Stimulated activated CD8-positive, alpha-beta memory T cell treated with anti-CD3 and anti-CD28 coated beads, Interleukin-7, amount 100 ng/mL, for 24 hours (primary cell): ENCODE measurements around the gene PHGDH.
A peak's percentile ranks its signal among the peaks of the same experiment; 100 is the strongest.

ENCODE experiments used
- DNase-seq: peaks from one replicate; pipeline ENCODE4 v3.0.0-alpha.2; 2020; ENCODE audit warnings: low read depth

Gene PHGDH

DNA sequence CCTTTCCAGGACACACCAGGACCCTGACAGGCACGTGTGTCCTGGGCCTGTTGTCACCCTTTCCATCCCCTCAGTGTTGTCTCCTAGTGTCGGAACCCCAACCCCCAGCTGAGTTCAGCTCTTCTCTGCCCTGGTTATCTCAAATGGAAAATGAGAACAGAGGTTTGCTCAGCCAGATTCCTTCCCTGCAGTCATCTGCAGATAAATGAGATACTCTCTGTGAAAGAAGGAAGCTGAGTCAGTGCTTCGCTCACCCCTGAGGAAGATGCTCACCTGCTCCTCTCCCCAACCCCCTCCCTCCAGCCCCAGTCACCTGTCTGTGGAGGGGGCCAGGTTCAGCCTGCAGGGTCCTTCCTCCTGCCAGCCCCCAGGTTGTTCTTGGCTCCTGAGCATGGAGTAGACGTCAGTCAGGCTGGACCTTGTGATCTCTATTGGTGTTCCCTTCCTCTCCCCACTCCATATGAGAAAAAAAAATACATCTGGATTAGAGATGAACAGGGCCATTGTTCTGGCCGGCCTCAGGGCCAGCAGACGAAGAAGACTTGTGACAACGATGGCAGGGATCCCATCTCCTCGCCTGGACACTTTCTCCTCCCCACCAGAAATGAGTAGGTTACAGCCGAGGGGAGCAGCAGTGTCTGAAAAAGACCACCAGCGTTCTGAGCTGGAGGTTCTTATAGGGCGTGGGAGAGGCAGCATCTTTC, 20.9 kb downstream of the PHGDH start:
- DNase-seq = no peak

DNA sequence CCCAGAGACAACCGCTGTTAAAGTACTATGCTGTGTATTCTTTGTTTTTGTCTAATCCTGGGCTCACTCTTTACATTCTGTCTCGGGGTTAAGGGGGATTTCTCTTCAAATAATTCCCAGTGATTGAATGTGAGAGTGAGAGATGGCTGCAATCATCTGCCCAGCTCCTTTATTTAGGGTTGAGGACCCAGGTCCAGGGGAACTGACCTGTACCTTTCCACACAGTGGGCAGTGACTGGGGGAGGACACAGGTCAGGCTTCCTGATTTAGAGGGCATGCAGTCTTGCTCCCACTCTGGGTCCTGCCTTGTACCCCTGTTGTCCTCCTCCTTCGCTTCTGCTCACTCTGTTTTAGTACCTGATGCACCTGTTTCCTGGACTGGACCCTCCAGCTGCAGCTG, 22.0 kb downstream of the PHGDH start:
- no peak for DNase-seq

- no peak for DNase-seq
Measured at GRCh38 chr1:119735217-119735616, 23.5 kb downstream of the PHGDH start.

DNA sequence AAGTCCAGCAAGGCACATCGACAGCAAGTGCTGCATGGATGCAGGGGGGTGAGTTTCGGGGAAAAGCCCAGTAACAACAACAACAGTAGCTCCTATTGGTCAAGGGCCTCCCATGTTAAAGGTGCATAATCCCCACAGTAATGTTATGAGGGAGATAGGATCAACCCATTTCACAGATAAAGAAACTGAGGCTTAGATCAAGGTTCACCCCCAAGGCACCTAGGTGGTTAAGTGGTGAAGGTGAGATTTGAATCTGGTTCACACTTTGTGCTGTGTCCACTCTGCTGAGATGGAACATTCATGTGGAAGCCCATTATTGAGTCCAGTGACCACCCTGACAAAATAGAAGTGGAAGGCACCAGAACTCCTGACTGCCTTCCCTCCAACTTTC, 24.9 kb downstream of the PHGDH start:
- no peak for DNase-seq

GRCh38 chr1:119737040-119737682, 25.4 kb downstream of the PHGDH start:
- DNase-seq = no peak

DNA sequence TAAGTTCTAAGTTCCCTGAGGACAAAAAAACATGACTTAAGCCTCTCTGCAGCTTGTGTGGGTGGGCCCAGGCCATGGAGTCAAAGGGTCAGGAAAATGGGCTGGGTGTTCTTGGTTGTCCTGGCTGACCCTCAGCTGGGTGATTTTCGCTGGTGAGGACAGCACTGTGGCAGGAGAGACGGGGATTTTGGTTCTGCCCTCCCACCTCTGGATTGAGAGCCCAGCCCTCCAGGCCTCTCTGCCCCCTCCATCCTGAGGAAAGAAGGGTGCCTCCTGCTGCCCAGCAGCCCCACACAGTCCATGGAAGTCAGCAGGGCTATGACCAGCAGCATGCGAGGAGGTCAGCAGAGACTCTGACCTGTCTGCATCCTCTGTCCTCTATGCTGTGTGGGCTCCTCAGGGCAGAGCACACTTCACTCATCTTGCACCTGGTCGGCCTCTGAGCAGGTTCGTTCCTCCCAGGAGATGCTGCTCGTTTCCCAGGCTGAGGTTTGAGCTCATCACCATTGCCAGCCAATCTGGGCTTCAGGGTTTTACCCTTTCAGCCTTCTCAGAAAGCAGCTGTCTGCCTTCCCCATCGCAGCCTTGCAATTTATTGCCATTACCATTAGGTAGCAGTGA, 26.5 kb downstream of the PHGDH start:
- no peak for DNase-seq

GRCh38 chr1:119739150-119739549, 27.4 kb downstream of the PHGDH start:
- DNase-seq = no peak

DNA sequence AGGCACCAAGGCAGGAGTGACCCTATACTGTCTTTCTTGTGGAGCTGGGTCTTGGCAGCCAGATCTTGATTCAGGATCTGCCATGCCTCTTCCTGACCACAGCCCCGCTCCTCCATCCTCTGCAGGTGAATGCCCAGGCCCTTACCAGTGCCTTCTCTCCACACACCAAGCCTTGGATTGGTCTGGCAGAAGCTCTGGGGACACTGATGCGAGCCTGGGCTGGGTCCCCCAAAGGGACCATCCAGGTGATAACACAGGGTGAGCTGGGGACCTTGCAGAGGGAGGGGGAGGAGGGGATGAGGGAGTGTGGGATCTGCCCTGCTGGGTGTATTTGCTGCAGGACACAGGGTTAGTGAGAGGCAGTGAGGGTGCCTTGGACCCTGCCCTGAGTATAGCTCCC, 28.5 kb downstream of the PHGDH start:
- DNase-seq = no peak

- DNase-seq = no peak
Measured at GRCh38 chr1:119740896-119741780, 29.4 kb downstream of the PHGDH start.

DNA sequence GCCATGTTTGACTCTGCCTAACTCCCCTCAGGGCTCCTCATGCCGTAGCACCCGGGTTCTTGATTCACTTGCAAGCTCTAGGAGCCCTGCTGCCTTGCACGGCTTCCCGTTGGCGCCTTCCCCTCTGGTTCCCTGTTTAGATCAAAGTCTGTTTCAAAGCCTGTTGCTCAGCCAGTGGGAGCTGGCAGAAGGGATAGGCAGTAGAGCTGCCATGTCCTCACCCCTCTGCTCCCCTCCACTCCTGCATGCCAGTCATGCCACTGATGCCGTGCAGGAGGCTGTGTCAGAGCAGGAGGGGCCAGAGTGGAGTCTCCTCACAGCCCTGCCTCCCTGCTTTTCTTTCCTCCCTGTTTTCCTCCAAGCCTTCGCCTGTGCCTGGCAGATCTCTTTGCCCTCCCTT, 30.5 kb downstream of the PHGDH start:
- no peak for DNase-seq

- DNase-seq = no peak
Measured at GRCh38 chr1:119742677-119743076, 30.9 kb downstream of the PHGDH start.

- no peak for DNase-seq
Measured at GRCh38 chr1:119743308-119743707, 31.6 kb downstream of the PHGDH start.

DNA sequence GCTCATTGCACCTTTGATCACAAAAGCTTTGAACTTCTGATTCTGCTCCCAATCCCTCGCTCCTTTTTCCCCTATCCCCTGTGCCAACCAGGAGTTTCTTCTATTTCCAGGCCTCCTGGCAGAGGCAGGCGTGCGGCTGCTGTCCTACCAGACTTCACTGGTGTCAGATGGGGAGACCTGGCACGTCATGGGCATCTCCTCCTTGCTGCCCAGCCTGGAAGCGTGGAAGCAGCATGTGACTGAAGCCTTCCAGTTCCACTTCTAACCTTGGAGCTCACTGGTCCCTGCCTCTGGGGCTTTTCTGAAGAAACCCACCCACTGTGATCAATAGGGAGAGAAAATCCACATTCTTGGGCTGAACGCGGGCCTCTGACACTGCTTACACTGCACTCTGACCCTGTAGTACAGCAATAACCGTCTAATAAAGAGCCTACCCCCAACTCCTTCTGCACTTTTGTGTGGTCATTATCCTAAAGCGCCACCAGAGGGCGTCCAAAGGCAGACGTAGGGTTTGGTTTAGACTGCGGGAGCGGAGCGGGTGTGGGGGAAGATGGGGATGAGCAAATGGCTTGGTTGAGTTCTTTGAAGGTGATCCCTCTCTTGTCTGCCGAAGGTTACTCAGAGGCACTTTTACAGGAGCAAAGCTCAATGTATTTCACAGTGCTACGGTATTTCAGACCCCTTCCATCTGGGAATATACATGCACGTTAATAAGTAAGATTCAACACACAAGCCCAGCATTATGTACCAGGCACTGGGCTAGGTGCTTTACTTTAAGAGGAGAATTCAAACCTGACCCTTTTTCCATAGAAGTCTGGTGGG, 32.3 kb downstream of the PHGDH start:
- peak; percentile 16 for DNase-seq

DNA sequence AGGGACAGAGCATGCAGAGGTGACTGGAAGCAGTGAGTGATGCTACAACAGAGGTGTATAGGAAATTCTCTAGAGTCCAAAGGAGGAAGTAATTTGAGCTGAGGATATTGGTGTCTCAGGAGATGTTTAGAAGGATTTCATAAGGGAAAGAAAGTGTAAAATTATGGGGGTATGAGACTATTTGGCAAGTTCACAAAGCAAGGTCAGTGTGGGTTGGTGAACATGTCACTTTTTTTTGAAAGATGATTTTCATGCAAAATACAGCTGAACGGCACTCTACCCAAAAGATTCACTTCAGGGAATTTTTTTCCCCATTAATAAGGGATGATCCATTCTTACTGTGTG, 32.8 kb downstream of the PHGDH start:
- DNase-seq = no peak

GRCh38 chr1:119745034-119745433, 33.3 kb downstream of the PHGDH start:
- DNase-seq = no peak

DNA sequence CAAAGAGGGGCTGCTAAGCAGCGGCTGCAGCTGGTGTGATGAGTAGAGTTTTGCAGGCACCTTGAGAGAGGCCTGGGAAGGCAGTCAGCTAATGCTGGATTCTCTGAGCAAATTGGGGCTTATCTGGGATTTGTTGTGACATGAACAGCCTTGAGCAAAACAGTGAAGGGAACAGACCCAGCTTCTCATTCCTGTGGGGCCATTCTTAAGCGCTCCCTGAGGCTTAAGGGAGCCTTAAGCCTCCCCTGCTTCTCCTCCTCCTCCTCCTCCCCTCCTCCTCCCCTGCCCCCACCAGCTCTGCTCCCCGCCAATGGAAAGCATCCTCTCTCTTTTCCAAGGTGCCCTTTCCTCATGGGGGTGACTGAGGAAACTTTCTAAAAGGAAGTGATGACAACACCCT, 35.7 kb downstream of the PHGDH start:
- DNase-seq = no peak

GRCh38 chr1:119748040-119748439, 36.3 kb downstream of the PHGDH start:
- DNase-seq = no peak

DNA sequence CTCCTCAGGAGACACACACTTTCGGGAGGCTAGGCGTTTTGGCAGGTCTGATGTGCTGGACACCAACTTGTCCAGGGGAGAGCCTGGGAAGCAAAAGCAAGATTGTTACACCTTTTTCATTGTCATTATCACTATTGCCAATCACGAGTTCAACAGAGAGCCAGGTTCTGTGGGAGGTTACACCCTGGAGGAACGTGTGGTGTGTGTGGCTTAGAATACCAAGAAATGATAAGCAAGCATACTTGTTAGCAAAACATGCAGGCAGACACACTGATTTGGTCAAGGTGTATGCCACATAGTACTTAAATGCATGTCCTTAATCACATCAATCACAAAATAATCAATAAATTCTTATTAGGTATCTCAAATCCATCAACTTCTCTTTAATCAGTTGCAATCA, 40.9 kb downstream of the PHGDH start:
- DNase-seq = no peak

DNA sequence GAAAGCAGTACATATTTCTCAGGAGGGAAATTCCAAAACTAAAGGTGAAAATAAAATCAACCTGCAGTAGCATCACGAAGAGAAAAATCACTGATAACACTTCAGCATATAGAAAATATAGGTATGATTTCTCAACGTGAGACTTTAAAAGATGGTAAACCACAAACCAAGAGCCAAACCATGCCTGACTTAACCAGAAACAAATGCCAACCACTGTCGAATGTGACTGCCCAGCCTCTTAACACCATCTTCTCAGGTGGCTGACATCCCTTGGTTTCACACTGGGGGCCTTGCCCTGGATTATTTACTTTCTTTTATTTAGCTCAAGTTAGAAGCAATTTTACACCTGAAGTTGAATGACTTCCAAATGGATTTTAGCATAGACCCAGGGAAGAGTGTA, 46.9 kb downstream of the PHGDH start:
- no peak for DNase-seq

DNA sequence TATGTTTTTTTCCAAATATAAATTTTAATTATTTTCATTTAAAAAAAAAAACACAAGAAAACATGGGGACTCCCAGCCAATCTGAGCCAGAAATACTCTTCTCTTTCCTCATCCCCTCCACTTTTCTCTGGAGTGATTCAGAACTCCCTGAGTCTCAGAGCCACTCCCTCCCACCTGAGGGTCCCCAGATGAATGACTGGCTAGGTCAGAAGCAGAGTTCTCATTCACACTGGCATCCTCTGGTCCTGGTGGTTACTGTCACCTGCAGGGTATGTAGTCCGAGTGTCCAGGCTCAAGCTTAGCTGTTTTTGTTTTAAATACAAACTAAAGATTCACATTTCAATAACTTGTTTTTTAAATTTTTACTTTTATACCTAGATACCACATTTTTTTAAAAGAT, 50.7 kb downstream of the PHGDH start:
- no peak for DNase-seq

- DNase-seq = no peak
Measured at GRCh38 chr1:119762953-119763352, 51.2 kb downstream of the PHGDH start.

DNA sequence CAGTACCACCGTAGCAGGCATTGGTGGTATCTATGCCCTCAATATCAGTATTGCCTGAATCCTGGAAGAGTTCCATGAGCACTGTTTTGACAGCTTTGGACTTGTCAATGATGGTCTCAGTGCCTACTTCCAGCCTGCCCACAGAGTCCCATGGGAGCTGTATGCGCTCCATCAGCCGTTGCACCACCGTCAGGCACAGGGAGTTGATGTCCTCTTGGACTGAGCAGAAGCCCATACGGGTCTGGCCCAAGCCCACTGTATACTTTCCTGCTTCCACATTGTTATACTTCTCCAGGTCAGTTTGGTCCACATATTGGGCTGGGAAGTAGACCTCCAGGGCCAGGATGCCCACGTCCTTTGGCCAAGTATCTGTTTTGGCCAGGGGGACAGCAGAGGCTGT, 52.5 kb downstream of the PHGDH start:
- no peak for DNase-seq
